Stimulated activated CD8-positive, alpha-beta memory T cell treated with anti-CD3 and anti-CD28 coated beads, Interleukin-7, amount 100 ng/mL, for 1 hour (primary cell): ENCODE measurements around the gene KCNIP3.
"Not testable (repeated sequence)": the region's sequence is repeated elsewhere in the genome, so short reads cannot be mapped to it uniquely, and the experiment has no call there.

Experiments
- DNase-seq, 2 donors: peaks; one replicate each; pipeline ENCODE4 v3.0.0-alpha.2; 2020; ENCODE audit warnings: low read depth in 2 of 2

Gene KCNIP3

DNA sequence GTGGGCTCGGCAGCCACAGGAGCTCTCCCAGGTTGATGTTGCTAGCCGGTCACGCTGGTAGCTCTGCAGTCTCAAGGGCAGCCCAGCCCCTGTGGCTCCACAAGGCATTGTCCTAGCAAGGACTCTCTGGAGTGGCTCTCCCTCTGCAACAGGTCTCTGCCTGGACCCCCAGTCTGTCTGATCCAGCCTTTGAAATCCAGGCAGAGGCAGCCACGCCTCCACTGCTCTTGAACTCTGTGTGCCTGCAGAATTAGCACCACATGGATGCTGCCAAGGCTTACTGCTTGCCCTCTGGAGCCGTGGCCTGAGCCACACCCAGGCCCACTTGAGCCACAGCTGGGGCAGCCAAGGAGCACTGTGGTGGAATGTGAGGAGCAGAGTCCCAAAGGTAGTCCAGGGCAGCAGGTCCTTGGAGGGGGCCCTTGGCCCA is 62.4 kb downstream of the KCNIP3 start:
- no peak for DNase-seq

DNA sequence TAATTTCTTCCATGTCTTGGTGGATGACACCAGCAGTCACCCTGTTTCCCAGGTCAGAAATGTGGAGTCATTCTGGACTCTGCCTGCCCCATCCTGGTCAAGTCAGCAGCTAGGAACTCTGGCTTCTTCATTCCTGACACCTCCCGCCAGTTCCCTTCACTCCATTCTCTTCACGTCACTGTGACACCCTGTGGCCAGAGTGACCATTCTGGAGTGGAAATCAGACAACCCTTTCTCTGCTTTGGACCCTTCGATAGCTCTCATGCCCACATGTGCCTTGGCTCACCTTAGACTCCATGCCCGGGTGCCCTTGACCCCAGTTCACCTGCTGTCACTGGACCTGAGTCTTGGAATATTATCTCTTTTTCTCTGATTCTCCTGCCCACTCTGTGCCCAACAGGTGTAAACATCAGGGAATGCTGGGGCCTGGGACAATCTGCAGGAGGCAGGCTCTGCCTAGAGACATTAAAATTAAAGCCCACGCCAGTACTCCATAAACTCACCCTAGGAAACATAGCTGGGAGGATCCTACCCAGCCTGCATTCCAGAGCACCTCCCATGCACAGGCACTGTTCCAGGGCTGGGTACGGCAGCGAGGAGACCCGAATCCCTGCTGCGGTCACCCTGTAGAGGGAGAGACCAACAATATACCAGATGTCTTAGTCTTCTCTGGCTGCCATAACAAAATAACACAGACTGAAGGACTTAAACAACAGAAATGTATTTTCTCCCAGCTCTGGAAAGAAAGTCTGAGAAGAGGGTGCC is 64.3 kb downstream of the KCNIP3 start:
- no peak for DNase-seq

DNA sequence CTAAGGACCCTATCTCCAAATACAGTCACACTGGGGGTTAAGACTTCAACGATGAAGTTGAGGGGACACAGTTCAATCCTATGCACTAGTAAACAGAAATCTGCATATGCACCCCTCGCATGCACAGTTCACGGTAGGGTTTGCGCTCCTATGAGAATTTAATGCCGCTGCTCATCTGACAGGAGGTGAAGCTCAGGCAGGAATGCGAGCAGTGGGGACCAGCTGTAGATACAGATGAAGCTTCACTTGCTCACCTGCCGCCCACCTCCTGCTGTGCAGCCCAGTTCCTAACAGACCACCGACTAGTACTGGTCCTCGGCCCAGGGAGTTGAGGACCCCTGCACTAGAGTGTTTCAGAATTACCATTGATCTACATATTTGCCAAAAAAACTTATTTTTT is 65.3 kb downstream of the KCNIP3 start:
- DNase-seq: no peak

DNA sequence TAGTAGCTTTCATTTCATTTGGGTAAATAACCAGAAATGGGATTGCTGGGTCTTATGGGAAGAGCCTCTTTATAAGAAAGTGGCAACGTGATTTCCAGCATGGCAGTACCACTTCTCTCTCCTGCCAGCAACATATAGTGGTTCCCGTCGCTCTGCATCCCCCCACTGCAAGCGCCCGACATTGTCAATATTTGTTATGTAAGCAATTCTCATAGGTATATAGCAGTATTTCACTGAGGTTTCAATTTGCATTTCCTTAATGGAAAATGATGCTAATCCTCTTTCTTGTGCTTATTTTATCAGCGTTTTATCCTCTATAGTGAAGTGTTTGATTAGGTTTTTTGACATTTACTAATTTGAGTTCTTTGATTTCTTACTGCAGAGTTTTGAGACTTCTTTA is 69.4 kb downstream of the KCNIP3 start:
- DNase-seq: no peak

DNA sequence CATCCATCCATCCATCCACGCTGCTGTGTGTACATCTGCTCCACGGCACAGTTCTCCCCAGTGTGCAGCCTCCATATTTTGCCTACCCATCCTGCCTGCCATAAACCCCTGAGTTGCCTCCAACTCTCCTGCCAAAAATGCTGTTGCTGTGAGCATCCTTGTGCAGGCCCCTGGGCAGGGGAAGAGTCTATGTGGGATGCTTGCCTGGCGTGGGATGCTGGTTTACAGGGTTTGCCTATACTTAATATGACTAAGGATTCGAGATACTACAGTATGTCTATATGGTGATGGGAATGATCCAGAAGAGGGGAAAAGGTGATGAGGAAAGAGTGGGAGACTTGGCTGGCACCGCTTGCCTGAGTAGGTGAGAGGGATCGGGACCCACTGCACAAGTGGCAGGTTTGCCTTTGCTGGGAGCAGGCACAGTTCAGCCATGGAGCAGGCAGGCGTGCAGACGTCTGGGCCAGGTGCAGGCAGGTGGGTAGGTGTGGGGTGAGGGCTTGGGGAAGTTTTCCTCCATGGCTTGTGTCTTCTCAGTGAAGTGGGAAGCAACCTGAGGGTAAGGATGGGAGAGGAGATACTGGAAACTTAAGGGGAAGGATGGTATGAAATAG is 75.2 kb downstream of the KCNIP3 start:
- DNase-seq: no peak

DNA sequence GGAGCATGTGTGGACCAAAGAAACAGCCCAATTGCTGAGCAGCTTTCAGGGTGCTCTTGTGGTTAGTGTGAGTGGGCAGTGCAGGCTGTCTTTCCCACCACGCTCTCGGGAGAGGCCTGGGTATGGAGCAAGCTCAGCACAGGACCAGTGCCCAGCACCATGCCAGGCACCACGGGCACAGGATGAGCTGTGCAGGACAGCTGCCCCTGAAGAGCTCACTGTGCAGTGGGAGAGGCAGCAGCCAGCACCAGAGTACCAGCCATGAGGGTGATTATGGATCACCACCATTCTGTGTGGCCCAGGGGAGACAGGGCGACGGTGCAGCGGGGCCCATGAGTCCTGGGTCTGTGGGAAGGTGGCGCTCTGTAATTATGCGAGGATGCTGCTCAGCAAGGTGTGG is 75.7 kb downstream of the KCNIP3 start:
- no peak for DNase-seq

DNA sequence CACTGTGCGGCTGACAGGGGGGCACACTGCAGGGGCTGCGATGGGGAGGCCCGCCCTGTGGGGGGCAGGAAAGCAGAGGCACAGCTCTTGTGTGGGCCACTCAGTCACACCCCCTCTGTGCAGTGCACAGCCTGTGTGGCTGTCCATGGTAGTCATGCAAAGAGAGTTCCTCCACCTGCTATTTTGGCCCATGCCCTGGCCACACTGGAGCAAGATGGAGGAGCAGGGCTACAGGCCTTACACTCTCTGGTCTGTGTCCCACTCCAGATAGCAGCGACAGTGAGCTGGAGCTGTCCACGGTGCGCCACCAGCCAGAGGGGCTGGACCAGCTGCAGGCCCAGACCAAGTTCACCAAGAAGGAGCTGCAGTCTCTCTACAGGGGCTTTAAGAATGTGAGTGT is 76.9 kb downstream of the KCNIP3 start:
- DNase-seq: no peak

DNA sequence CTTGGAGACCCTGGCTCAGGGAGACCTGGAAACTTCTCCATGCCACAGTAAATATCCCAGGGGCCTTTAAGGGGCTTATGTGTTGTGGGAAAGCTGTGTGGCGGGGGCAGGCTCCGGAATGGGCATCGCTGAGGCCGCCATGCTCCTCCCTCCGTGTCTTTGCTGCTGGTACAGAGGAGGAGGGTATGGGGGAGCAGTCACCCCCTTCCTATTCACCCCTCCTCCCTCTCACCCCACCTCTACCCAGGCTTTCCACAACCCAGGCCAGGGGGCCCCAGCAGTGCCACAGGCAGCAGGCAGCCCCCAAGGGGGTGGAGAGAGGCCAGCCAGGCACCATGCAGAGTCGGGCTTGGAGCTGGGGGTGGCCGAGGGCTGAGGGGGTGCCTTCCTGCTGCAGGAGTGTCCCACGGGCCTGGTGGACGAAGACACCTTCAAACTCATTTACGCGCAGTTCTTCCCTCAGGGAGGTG is 77.3 kb downstream of the KCNIP3 start:
- no peak for DNase-seq

DNA sequence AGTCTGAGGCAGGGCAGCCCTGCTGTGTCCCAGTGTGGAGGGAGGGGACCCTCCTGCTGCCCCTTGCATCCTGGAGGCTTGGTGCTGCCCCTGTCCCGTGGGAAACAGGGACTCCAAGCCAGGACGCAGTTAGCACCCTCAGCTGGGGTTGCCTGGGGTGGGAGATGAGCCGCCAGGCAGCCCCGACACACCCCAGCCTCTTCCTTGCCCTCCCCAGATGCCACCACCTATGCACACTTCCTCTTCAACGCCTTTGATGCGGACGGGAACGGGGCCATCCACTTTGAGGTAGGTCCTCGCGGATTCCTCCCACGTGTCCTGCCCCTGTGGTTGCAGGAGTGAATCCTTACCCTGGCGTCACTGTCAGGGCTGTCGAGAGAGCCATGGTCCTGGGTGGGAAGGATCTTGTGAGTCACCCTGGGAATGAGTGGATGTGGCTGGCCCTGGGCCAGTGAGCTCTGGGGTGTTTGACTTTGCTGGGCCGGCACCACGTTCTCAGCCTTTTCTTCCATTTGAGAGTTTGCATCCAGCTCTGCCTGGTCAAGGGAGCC is 77.8 kb downstream of the KCNIP3 start:
- DNase-seq: no peak

DNA sequence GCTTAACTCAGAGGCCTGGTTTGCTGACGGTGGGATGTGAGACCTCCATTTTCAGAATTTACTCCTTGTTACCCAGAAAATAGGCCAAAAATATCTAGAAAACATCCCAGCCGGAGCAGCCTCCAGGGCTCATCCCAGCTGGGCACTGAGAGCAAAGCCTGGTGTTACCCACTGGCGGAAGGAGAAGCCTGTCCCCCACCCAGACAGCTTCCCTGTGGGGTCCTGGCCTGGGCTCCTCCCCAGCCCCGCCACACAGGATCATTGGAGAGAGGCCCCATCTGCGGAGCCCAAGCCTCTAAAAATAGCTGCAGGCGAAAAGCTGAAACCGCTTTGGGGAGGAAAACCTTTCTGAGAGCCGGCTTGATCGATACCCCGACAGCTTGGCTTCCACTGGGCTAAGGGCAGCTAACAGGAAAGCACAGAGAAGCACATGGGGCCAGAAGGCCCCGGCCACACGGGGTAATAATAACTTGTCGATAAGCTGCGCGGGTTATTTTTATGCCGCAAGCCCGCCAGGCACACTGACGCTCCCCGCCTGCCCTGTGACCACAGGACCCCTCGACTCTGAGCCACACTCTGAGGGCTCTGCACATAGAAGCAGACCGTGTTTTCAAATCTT is 78.5 kb downstream of the KCNIP3 start:
- DNase-seq: no peak

DNA sequence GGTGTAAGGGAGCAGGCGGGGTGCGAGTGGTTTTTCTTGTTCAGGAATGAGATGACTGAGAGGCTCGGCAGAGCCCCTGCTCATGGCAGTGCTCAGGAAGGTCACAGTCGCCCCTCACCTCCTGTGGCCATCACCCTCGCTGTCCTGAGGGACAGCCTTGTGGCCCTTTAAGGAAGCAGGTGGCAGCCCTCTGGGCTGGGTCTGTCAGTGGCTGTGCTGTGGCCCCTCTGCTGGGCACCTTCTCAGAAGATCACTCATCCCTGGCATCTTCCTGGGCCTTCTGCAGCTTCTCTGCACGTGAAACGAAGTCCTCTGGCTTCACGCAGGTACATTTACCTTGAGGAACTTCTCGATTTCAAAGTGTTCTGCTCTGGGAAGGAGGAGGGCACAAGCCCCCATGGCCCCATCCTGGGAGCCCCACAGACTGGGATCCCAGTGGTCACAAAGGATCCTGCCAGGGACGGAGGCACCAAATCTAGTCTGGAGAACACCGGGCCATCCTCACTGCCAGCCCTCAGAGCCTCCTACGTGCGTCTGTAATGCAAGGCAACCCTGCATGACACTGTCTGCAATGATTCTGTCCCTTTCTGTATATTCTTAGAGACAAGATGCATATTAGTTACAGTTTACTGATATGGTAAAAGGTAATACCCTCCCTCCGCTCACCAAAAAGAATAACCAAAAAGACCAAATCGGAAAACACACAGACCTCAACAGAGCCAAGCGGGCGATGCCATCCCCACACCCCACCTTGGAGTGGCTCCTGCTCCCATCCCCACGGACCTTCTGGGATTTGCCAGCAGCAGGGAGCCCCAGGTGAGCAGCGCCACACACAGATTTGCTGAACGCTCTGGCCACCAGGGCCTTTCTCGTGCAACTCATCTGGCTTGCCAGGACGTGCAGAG is 79.4 kb downstream of the KCNIP3 start:
- no peak for DNase-seq

DNA sequence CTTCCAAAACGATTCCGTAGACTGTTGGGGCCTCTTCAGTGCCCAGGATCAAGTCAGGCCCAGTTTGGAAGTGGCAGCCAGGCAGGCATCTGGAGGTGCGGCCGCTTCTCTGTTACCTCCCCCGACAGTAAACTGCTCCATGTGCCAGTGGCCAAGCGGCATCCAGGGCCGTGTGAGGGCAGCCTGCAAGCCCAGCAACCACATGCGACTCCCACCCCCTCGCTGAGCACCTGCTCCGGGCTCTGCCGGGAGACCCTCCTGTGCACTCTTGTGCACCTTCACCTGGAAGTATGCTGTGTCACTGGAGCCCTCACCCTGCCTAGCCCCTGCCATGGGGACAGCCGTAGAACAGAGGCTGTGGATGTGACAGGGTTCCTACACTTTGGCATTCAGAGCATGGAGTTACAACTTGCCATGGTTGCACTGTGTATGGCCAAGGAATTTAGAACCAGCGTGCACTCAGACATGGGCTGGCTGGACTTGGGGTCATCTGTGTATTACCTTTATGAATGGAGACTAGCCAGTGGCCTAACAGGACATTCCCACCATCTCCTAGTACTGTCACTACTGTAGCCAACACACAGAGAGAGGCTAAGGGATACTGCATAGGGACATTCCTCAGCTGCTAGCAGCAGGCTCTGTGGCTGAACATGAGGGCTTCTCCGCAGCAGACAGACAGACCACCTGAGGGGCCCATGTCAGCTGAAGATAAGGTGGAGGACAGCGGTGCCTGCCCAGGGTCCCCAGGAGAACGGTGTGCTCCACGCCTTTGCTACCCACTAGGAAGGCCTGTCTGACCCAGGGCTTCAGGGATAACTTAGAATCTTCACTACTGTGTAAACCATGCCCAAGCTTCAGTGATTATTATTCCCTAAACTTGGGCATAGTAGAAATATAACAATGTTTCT is 80.3 kb downstream of the KCNIP3 start:
- DNase-seq: no peak

DNA sequence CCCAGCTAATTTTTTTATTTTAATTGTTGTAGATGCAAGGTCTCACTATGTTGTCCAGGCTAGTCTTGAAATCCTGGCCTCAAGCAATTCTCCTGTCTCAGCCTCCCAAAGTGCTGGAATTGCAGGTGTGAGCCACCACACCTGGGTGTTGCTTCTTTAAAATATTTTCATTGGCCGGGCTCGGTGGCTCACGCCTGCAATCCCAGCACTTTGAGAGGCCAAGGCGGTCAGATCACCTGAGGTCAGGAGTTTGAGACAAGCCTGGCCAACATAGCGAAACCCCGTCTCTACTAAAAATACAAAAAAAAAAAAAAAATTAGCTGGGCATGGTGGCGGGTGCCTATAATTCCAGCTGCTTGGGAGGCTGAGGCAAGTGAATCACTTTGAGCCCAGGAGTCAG is 81.1 kb downstream of the KCNIP3 start:
- DNase-seq: not testable (repeated sequence)

DNA sequence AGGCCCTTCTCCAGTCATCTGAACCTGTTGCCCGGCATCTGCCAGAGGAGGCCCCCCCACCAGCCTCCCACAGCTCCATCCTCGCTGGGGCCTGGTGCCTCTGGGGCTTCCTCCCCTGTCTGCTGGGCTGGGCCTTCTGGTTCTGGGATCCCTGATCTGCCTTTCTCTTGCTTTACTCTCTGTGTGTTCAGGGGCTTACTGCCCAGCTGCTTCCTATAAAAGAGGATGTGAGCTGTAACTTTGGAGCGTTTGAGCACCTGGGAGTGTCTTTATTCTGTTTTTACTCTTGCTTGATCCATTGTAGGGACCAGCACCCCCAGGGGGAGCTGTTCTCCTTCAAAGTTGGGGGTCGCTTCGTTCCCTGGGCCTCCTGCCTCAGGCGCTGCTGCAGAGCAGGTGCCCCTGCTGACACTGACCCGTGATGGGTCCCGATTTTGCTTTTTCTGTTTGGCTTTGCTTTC is 82.3 kb downstream of the KCNIP3 start:
- DNase-seq: no peak

DNA sequence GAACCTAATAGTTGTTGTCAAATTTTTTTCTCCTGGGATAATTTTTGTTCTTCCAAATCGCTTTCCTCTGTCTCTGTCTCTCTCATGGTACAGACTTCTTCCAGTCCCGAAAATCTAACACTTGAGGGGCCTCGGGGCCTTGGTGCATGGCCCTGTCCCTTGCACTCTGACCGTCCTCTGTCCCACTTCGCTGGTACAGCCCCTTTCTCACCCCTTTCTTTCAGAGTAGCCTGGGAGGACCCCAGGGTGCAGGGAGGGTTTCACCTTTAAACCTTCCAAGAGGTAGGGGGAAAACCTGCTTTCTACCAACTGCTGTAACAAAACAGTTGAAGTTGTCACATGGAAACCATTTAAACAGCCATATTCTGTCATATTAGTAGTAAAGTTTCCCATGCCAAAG is 83.1 kb downstream of the KCNIP3 start:
- no peak for DNase-seq

DNA sequence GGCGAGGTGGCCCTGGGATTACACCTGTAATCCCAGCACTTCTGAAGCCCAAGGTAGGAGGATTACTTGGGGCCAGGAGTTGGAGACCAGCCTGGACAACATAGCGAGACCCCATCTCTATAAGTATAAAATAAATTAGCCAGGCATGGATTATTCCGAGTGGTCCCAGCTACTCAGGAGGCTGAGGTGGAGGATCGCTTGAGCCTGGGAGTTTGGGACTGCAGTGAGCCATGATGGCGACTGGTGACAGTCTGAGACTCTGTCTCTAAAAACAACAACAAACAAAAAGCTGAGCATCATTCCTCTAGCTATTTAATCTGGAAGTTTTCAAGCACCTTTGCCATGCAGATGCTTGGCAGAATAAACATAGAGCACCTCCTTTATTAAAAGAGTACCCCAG is 83.6 kb downstream of the KCNIP3 start:
- no peak for DNase-seq

DNA sequence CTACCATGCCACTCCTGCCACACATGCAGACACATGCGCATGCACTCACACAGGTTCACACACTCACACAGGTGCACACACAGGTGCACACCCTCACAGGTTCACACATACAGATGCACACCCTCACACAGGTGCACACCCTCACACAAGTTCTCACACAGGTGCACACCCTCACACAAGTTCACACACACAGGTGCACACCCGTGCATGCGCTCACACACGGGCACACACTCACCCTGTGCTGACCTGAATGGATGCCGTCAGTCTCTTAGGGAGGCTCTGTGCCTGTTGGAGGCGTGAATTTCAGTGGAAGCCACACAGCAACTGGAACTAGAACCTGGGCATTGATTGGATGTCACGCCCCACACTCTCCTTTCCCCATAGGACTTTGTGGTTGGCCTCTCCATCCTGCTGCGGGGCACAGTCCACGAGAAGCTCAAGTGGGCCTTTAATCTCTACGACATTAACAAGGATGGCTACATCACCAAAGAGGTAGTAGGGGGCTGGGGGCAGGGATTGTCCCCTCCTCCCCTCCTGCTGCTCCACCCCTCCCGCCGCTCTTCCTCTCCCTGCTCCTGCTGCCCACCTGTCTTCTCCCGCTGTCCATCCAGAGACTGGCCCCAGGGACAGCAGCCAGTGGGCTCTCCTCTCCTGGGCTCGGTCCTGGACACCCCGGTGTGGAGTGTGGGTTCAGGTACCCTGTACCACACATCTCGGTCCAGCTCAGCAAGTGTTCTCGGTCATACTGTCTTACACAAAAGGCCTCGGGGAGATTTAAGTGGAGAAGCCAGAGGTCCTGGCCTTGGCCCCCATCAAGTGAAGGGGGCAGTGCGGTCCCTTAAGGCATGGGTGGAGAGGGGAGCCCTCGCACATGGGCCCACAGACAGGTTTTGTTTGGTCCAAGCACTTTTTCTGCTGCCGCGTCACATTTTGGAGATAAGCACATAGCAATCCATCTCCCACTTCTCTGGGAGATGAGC is 84.4 kb downstream of the KCNIP3 start:
- no peak for DNase-seq

DNA sequence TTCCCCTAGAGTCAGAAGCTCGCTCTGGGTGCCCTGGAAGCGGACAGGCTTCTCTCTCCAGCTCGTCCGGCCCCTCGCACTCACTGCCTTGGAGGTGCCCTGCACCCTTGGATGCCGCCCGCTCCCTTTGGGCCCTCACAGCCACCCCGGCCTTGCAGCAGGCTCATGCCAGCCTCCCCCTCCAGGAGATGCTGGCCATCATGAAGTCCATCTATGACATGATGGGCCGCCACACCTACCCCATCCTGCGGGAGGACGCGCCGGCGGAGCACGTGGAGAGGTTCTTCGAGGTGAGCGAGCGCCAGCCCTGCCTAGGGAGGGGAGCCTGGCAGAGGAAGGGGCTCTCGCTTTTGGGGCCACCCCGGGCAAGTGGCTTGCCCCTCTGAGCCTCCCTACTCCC is 85.0 kb downstream of the KCNIP3 start:
- DNase-seq: no peak
